ENCODE data around the gene MAPK9.

GRCh38 chr5:180311216-180311615 lies 19.3 kb upstream of the MAPK9 start:
- TF ChIP-seq CTCF (IDR thresholded peaks at IDR 0.05) (no peak), EP300 (IDR thresholded peaks at IDR 0.05) (no peak)

All from ovary (tissue), 3 donors.